Spleen (tissue), 7 donors: ENCODE measurements around the gene CCL8.

Experiments used
- POLR2A ChIP-seq, 3 donors: fragments of 450-650 bp; IDR thresholded peaks; one replicate each; pipeline ENCODE4 v1.5.1; 2017; ENCODE audit warnings: antibody characterized with exemption in 3 of 3, mild to moderate bottlenecking in 1 of 3
- POLR2AphosphoS5 ChIP-seq, 3 donors: sonication (generic); formaldehyde crosslinking; IDR thresholded peaks; one replicate each; pipeline ENCODE4 v1.5.1; 2017; ENCODE audit warnings: antibody characterized with exemption in 3 of 3
- TF ChIP-seq, protein P1 (sequence below), 11 experiments: fragments of 200-600 bp in 7 of 11; fragments of 450-650 bp in 4 of 11; sonication (generic) in 4 of 11; IDR thresholded peaks in 8 of 11; conservative IDR thresholded peaks in 3 of 11; 1 replicate in 7 of 11; 2 replicates in 4 of 11; pipeline versions ENCODE4 v1.4.0 to v1.8.0; 2016 to 2021; ENCODE audit warnings: antibody characterized with exemption in 11 of 11, inconsistent platforms in 4 of 11, mild to moderate bottlenecking in 1 of 11
- donor health status: DM: no; HTN: no; CAD: no; lungs with moderate emphysema.
- donor health status: DM: no; HTN: no; CAD: no.
- donor health status: DM: no; HTN: no; CAD: no.

DNA sequence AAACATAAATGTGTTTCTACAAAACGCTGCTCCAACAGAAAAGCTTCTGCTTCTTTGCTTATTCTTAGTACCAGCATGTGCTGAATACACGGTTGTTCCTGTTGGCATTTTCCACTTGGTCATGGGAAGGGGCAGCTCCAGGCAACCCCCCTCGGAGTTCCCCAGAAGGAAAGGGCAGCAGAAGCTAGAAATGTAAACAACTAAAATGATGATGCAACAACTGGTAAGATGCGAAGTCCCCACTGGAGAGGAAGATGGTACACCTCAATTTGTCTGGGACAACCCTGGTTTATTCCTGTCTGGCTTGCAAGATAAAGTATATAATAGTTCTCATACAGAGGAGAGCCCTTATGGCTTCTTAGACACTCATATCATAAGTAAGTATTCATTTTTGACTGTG, 27.8 kb downstream of the CCL8 start:
- no peak for TF ChIP-seq POLR2AphosphoS5 (IDR thresholded peaks at IDR 0.05)
- TF ChIP-seq, protein P1, sequence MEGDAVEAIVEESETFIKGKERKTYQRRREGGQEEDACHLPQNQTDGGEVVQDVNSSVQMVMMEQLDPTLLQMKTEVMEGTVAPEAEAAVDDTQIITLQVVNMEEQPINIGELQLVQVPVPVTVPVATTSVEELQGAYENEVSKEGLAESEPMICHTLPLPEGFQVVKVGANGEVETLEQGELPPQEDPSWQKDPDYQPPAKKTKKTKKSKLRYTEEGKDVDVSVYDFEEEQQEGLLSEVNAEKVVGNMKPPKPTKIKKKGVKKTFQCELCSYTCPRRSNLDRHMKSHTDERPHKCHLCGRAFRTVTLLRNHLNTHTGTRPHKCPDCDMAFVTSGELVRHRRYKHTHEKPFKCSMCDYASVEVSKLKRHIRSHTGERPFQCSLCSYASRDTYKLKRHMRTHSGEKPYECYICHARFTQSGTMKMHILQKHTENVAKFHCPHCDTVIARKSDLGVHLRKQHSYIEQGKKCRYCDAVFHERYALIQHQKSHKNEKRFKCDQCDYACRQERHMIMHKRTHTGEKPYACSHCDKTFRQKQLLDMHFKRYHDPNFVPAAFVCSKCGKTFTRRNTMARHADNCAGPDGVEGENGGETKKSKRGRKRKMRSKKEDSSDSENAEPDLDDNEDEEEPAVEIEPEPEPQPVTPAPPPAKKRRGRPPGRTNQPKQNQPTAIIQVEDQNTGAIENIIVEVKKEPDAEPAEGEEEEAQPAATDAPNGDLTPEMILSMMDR (IDR thresholded peaks at IDR 0.05 in 8 of 11, conservative IDR thresholded peaks at IDR 0.05 in 3 of 11) = no peak
- no peak for TF ChIP-seq POLR2A (IDR thresholded peaks at IDR 0.05)
